Stimulated activated CD8-positive, alpha-beta memory T cell treated with anti-CD3 and anti-CD28 coated beads, Interleukin-2, amount 100 ng/mL, for 48 hours (primary cell): ENCODE data around the gene CALU.

Experiments
- DNase-seq, 2 donors: peaks; one replicate each; pipeline ENCODE4 v3.0.0-alpha.2; 2020; ENCODE audit warnings: low read depth in 2 of 2

The CALU gene

GRCh38 chr7:128739048-128739962, at the start of gene CALU:
Gene CALU (plus strand): TSS chr7:128739359. CDS start chr7:128748584, 9,225 bp downstream.
- peak; percentile 92 for DNase-seq

DNA sequence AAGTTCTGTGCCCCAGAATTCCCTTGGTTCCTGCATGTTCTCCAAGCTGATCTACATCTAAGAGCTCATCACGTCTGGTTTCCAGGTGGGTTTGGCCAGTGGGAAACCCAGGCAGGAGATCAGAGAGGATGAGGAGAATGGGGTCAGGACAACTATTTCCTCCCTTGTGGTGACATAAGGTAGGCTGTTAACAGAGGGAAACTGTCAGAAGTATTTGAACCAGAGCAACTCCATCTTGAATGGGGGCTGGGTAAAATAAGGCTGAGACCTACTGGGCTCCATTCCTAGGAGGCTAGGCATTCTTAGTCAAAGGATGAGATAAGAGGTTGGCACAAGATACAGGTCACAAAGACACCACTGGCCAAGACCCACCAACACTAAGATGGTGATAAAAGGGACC, 47.9 kb upstream of the CALU start:
- no peak for DNase-seq

- DNase-seq = no peak
Measured at GRCh38 chr7:128692623-128693270, 46.4 kb upstream of the CALU start.

DNA sequence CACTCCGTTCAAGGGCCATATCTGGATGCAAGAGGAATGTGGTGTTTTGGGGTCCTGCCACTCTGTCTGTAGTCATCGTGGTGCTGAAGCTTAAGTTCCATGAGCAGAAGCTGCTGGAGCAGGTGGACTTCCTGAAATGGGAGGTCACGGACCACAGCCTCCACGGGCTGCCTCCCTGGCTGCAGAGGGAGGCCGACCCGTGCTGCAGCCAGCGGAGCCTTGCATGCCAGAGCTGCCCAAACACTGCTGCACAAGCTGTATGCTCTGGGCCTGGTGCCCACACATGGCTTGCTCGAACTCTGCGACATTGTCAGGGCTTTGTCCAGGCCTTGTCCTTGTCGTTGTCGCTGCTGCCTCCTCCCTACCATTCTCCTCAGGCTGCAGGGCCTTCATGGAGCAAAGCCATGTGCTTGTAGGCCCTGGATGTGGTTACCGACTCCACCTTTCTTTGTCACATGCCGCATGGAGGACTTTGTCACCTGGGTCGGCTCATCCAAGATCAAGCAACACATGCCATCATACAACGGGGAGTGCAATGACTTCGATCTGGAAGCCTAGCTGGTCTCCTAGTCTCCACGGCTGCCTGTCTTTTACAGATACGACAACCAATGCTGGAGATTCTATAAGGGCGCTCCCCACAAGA, 45.7 kb upstream of the CALU start:
- DNase-seq = no peak

DNA sequence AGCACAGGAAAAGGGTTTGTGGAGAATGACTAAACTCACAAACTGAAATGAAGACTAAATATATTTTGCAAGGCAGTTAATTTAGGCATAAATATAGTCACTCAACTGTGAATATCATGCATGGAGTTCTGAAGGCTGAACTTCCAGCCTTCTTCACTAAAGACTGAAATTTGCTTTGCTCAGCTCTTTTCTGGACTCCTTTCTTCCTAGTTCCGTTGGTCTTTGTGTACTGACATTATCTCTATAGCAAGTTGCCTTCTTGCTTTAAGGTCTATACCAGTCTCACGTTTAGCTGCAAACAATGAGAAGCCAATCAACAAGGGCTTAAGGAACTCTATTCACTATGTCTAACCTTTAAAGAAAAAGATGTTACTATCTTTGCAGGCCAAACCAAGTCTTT, 44.4 kb upstream of the CALU start:
- no peak for DNase-seq

DNA sequence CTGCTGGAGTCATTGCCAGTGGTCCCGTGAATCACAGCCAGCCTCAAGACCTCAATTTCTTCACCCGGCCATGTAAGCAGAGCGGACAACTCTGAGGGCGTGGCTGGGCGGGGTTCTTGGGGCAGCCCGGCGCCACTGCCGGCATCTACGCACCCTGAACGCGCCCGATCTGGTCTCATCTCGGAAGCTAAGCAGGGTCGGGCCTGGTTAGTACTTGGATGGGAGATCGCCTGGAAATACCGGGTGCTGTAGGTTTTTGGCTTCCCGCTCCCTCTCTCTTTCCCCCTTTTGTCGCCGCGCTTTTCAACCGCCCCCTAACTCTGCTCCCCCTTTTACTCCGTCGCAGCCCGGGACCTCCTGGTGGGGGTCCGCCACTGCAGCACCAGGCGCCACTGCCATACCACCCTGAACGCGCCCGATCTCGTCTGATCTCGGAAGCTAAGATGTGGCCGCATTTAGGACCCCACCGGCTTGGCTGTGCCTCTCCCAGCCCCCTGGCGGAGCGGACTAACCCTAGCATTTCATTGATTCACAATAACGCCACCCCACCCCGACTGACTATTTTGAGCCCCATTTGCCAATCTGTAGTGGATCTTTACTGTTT, 41.8 kb upstream of the CALU start:
- DNase-seq = peak; percentile 58 to 64

- DNase-seq = no peak
Measured at GRCh38 chr7:128699196-128699712, 39.9 kb upstream of the CALU start.

- DNase-seq = no peak
Measured at GRCh38 chr7:128699895-128700294, 39.3 kb upstream of the CALU start.

DNA sequence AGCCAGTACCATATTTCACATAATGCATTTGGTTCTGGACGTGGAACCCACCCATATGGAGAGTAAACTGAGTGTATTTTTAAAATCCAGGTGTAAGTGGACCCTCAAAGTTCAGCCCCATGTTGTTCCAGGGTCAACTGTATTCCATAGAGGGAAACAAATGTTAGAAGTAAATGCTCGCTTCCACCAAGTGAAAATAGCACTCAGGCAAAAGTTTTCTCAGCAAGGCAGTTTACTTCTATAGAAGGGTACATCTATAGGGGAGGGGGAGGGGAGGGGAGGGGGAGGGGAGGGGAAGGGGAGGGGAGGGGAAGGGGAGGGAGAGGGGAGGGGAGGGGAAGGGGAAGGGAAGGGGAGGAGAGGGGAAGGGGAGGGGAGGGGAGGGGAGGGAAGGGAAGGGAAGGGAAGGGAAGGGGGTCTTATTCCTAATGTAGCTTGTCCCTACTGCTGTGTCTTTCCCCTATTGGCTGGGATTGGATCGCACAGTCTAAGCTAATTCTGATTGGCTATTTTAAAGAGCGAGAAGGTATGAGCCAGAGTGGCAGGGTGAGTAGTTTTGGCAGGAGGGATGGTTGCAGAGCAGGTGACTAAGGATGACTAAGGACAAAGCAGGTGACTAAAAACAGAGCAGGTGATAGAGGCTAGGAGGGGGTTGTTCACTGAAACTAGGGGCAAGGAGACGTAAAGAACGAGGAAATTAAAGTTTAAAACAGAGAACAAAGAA, 37.9 kb upstream of the CALU start:
- no peak for DNase-seq

DNA sequence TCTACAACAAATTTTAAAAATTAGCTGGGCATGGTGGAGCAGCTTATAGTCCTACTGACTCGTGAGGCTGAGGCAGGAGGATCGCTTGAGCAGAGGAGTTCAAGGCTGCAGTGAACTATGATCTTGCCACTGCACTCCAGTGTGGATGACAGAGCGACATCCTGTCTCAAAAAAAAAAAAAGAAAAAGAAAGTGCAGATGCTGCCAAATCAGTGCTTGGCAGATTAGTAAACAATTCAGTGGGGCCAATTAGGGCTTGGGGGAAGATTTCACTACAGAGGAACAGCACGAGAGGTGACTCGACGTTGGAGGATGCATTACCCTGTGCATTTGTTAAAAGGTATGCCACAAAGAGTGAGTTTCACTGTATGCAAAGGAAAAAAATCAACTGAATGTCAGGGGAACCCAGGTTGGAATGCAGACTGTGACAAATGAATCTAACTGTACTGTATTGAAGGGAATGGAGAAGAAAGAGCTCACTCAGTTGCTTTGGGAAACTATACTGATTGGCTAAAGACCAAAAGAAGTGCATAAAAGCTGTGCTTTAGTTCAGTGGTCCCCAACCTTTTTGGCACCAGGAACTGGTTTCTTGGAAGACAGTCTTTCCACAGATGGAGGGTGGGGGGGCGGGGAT, 35.4 kb upstream of the CALU start:
- no peak for DNase-seq

- no peak for DNase-seq
Measured at GRCh38 chr7:128705891-128706333, 33.2 kb upstream of the CALU start.

DNA sequence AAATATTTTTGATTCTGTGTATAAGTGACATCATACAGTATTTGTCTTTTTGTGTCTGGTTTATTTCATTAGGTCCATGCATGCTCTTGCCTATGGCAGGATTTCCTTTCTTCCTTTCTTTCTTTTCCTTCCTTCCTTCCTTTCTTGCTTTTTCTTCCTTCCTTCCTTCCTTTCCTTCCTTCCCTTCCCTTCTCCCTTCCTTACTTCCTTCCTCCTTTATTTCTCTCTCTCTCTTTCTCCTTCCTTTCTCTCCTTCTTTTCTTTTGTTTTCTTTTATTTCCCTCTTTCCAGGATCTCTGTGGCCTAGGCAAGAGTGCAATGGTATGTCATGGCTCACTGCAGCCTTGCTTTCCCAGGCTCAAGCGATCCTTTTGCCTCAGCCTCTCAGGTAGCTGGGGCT, 31.4 kb upstream of the CALU start:
- DNase-seq = no peak

DNA sequence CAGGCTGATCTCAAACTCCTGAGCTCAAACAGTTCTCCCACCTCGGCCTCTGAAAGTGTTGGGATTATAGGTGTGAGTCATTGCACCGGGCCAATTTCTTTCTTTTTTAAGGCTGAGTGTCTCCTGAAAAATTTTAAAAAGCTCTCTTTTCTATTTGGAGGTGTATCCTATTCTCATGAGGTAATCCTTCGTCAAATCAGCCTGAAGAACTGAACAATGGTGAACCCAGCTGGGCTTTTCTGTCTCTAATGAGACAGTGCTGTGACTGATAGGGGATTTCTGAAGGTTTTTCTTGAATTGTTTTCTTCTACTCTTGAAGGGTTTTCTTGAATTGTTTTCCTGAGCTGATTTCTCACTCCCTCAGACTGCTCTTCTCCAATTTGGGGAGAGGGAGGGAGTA, 30.9 kb upstream of the CALU start:
- DNase-seq = no peak

DNA sequence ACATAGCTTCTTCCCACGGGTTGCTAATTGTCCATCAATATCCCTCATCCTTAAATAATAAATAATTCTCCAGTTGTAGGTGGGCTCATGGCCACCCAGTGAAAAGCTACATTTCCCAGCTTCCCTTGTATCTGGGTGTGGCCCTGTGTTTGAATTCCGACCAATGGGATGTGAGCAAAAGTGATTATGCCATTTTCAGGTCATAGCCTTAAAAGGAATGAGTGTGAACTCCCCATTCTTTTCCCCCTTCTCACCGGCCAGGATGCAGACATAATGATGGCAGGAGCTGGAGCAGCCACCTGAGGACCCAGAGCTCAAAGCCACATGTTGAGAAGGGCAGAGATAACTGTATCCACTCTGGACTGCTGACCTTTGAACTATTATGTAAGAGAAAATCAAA, 30.3 kb upstream of the CALU start:
- DNase-seq = no peak

DNA sequence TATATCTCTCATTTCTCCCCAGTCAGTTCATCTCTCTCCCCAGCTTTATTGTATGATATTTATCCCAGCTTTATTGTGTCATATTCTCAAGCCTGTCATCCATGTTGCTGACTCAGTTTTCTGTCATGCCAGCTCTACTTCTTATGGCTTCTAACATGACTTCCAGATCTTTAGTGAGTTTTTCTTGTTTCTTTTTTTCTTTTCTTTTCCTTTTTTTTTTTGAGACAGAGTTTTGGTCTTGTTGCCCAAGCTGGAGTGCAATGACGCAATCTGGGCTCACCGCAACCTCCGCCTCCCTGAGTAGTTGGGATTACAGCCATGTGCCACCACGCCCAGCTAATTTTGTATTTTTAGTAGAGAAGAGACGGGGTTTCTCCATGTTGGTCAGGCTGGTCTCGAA, 28.7 kb upstream of the CALU start:
- DNase-seq = no peak

DNA sequence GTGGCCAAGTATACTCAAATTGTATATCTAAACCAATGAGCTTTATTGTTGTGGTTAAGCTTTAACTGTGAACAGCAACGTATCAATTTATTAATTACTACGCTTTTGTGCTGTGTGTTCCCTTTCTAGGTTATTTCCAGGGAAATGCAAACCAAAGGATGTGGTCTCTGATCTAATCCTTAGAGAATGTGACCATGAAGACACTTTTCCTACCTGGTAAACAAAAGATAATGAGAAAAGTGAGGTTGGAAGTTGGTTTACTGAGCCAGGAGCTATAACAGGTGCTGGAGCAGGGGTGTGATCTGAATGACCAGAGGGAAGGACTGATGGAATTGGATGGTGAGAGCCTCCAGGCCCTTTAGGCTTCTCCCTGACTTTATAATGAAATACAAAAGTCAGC, 25.4 kb upstream of the CALU start:
- no peak for DNase-seq

DNA sequence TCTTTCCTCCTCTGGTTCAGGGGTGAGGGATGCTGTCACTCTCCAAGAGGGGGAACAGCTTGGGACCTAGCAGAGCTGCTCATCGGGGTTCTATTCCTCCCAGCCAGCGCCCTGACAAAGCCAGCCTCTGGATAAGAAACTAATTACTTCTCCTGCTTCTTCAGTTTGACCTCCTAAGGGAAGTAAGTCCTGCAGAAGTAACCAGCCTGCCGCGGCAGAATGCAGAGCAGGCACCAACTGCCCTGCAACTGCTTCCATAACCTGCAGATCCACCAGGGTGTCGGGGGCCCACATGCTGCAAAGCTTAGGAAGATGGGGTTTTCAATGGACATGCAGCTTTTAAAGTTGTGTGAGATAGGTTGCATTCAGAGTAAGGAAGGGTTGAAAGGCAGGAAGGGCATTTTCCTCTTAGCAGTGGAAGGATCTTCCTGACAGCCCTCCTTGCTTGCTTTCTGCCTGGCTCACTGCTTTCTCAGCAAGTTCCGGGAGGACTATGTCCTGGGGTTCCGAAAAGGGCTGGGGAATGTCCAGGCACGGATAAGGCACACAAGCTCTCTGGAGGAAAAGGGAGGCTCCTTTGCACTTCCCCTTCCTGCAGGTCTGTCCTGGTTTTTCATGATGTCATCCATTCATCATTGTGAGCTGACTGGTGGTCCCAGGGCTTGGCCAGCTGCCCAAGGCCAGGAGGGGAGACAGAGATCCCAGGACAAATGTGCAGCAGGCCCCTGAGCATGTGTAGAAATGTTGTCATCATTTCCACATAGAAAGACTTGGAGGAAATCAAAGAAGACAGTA, 24.3 kb upstream of the CALU start:
- no peak for DNase-seq

- DNase-seq = no peak
Measured at GRCh38 chr7:128718967-128719642, 20.1 kb upstream of the CALU start.

DNA sequence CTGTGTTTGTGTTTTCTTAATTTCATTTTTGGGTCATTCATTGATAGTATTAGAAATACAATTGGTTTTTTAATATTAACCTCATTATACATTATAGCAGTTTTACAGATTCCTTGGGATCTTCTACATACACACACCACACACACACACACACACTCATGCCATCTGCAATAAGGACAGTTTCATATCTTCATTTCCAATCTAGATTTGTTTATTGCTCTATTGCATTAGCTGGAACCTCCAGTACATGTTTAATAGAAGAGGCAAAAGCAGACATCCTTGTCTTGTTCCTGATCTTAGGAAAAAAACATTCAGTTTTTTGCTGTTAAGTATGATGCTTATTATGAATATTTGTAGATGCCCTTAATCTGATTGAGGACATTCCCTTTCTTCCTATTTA, 17.8 kb upstream of the CALU start:
- no peak for DNase-seq
